GM19025 (cell line): Measurements from ENCODE around the gene ERAP2.
"Not testable (repeated sequence)": the region's sequence is repeated elsewhere in the genome, so short reads cannot be mapped to it uniquely, and the experiment has no call there.

Experiments
- ATAC-seq: cut with Tn5 transposase; IDR thresholded peaks from one replicate; pipeline ENCODE4 v1.9.1; 2021; ENCODE audit warnings: mild to moderate bottlenecking, low read depth, moderate library complexity; ENCODE audit not compliant: unreplicated experiment

Gene ERAP2

DNA sequence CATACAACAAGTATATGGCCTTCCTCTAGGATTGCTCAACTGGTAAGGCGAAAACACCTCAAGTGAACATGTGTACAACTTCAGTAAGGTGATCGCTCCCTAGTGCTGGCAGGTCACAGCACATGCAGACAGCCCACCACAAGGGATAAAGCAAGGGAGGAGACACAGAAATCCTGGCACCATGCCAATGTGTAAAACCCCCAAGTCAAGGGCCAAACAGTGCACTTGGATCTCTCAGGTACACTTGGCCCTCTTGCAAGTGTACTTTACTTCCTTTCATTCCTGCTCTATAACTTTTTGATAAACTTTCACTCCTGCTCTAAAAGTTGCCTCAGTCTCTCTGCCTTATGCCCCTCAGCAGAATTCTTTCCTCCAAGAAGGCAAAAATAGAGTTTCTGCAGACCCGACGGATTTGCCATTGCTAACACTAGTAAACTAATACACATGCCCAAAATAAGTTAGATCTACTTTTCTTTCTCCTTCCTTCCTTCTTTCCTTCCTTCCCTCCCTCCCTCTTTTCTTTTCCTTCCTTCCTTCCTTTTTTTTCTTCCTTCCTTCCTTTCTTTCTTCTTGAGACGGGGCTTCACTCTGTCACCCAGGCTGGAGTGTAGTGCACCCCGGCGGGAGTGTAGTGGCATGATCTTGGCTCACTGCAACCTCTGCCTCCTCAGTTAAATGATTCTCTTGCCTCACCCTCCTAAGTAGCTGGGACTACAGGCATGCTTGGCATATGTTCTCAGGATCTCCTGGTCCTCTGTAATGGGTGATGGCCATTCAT lies 52.8 kb downstream of the ERAP2 start:
- ATAC-seq, result no peak

DNA sequence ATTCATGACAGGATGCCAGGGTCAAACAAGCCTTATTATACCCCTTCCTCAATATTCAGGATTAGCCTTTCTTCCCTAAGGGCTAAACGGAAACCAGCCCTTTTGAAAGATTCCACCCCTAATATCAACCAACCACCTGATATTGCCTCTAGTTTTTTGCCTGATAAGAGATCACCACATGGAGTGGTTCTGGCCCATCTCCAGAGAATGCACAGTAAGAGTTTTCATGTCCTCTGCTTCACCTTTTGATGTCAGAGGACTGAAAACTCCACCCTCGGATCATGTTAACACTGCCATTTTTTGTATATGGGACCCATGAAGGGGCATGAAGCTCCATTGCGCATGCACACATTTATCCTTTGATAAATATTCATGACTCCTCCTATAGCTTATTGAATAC lies 53.8 kb downstream of the ERAP2 start:
- ATAC-seq, result no peak

DNA sequence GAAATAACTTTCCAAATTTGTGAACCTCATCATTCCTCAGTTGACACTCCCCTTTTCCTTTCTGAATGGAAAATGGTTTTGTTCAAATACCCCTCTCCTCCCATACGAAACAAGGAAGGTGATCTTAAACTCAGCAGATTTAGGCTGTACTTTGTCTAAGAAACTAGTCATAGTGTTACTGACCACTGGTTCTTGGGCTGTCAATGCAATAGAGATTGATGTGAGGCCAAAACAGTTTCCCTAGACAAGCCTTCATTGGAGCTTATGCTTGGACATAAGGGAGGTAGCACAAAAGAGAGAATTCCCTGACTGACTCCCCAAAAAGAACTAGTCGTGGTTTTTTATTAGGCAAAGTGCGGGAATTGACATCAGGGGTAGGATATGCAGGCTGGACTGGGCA lies 54.3 kb downstream of the ERAP2 start:
- ATAC-seq, result no peak

DNA sequence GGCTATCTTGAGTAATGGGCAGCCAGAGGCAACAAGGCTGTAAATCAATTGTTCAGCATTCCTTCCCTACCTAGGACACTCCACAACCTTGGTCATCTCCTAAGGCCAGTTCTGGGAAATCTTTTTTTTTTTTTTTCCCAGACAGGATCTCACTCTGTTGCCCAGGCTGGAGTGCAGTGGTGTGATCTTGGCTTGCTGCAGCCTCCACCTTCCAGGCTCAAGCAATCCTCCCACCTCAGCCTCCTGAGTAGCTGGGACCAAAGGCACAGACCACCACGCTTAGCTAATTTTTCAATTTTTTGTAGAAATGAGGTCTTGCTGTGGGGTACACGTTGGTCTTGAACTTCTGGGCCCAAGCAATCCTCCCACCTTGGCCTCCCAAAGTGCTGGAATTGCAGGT lies 54.7 kb downstream of the ERAP2 start:
- ATAC-seq, result not testable (repeated sequence)

DNA sequence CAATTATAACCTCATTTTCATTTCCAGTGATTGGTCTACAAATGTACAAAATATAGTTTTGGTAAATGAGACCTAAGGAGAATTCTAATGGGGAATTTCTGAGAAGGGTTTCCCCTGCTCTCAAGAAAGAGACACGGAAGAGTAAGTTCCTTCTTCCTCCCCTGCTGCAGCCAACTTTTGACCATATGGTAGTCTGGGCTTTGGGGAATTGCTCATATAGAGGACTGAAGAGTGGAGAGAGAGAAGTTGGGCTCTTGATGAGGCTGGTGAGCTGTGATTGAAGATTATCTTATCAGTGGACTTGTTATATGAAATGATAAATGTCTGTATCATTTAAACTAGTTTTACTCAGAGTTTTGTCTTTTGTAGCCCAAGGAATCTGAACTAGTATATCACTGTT lies 55.3 kb downstream of the ERAP2 start:
- ATAC-seq, result no peak

DNA sequence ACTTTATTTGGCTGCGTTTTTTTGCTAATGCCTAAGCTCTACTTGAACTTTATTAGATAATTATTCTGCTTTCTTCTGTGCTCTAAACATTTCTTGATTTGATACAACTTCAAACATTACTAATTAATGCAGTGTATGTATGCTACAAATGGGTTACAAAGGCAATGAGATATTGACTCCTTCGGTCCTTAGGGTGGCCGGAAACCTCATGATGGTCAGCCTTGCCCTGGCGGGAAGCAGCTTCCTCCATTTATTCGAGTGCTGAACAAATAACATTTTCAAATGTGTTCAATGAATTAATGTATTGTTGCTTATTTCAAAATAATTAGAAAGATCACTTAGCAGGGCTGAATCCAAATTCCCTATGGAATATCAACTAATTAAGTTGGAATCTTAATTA lies 55.7 kb downstream of the ERAP2 start:
- ATAC-seq, result no peak

DNA sequence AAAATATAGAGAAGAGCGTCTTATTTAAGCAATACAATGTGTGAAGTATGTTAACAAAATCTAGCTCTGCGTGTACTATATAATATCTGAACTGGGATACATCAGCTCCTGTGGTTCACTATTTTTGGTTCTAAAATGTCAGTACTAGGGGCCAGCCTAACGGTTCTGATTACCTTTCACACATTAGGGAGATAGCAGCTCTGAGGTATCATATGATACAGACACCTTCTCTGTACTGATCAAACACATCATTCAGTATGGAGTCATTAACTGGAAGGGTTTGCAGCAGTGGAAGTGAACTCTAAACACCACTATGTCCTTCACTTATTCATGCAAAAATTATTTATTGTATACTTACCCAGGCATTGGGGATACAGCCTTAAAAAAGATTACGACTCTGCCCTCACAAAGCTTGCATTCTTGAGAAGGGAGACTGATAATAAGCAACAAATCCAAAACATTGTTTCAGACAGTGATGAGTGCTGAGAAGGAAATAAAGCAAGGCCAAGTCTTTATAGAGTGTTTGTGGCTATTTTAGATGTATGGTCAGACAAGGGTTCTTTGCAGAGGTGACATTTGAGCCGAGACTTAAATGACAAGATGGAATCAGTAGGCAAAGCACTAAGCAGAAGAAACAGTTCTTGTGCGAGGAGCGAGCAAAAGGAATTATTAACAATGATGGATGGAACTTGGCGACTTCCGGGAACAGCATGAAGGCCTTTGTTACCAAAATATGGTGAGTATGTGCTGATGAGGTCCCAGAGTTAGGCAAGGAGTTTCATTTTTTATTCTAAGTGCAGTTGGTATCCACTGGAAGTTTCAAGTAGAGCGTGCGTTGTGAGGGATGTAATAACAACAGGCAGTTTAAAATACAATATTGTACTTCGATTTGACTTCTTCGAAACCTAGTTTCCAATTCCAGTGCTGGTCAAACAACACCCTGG lies 57.7 kb downstream of the ERAP2 start:
- ATAC-seq, result no peak

DNA sequence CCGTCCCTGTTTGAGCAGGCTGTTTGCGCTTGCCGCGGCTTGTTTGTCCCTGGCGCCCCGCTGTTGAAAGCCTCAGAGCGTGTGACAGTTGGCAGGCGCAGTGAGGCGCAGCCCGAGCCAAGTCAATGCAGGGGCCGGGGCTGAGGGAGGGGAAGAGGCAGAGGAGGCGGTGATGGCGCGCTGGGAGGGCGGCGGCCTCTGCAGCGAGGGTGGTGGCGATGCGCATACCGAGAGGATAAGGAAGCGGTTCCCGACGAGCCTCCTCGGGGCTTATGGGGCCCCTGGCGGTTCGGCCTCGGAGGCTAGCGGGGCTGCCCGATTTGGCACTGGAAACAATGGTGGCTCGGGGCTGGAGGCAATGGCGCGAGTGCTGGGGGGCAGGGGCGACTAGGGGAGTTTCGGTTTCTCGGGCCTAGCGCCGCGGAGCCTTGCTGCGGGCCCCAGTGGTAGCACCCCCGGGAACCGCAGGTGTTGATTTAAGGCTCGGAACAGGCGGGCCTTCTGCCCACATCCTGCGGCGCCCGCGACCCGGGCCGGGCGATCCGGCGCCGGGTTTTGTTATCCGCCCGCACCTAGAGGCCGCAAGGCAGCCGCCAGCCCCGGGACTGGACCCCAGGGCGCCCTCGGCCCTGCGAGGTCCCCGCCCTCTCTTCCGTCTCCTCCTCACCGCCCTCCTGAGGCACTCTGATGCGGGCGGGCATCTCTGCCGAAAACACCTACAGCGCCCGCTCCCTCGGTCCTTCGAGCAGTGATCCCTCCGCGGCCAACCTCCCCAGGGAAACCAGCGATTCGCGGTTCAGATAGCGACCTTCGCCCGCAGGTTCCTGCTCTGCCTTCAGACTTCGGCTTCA lies 58.6 kb downstream of the ERAP2 start:
- ATAC-seq, result peak; percentile 60

DNA sequence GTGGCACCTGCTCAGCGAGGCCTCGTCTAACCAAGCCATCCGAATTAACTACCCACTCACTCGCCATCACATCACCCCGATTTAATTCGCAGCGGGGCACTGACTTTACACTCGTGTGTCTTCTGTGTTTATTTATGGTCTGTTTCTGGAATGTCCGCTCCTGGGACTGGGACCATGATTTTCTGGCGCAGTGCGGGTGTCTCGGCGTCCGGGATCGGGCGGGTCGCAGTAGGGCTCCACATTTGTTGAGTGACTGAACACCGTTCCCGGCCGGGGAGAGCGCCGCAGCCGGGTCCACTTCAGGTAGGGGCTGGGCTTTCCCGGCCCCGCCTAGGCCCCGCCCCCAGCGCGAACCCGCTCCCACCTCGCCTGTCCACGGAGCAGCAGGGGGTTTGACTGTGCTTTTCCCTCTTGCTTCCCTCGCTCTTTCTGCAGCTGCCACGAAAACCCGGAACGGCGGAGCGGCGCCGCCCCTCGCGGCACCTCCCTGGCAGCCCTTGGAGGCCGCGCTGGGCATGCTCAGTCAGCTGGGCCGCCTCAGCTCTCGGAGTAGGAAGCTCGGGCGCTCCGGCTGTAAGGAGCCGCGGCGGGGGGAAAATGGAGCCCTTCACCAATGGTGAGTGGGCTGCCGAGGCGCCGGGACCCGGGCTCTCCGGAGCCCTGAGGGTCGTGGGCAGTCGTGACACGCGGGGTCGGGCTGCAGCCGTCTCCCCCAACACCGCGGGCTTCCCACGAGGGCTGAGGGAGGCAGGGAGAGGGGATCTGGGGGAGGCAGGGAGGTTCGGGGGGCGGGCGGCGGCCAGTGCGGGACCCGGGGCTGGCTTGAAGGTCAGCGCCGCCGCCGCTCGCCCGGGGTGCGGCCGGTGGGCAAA lies 59.5 kb downstream of the ERAP2 start, which contains the start of gene LNPEP:
Gene LNPEP, plus strand, starts transcription at position 522 of the 872 bp plus-strand sequence. Its CDS starts 76 bp downstream, at position 598.
- ATAC-seq, result peak; percentile 45

DNA sequence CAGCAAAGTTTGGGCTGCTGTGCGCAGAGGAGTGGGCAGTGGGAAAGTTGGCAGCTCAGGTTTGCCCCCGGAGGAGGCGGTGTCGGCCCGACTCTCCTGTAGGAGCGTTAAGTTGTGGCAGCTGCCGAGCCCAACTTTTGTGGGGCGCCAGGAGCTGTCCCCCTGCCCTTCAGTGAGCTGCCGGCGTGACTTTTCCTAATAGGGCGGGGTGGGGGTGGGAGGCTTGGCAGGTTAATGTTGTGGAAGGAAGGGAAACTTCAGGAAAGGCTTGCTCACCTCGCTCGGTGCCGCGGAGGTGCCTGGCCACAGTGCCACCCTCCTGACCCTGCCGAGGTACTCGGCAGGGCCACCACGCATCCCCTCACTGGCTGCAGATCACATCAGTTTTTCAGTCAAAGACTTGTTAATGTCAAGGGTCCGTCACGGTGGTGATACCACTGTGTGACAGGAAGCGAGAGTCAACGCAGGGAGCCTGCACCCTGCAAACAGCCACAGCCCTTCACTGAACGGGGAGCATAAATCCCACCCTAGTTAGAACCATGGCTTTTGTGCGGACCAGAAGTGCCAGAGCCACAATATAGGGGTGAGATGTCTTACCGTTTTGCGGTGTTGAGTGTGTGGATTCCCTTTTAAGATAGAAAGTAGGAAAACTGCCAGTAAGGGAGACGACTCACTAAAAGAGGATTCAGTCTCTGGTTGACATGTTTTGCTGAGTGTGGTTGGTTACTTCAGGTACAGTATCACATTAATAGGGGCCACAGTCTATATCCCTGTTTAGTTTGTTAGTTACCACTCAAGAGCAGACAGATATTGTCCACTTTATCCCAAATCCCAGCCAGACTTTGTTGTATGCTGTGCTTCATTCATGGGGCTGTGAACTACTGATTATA lies 60.4 kb downstream of the ERAP2 start:
- peak; percentile 12 for ATAC-seq

DNA sequence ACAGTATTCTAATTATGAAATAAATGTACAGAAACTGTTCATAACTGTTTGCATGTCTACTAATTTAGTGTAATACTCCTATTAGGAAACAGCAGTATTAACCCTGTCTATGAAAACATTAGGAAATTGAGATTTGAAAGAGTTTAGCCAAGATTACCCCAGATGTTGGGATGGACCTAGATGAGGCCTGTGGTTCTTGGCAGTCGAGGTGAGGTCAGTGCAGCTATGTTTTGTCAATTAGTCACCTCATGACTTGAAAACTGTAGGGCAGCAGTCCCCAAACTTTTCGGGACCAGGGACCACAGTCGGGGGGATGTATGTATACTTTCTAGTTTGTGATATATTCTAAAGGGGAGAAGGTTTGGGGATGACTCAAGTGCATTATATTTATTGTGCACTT lies 64.3 kb downstream of the ERAP2 start:
- no peak for ATAC-seq

DNA sequence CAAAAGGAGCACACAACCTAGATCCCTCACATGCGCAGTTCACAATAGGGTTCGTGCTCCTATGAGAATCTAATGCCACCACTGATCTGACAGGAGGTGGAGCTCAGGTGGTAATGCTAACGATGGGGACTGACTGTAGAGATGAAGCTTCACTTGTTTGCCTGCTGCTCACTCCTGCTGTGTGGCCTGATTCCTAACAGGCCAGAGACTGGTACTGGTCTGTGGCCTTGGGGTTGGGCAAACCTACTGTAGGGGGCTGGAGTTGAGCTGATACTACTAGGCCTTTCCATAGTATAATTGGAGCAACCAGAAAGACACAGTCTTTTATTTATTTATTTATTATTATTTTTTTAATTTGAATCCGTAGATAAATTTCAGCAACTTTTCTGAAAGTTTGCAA lies 64.8 kb downstream of the ERAP2 start:
- ATAC-seq, result no peak

DNA sequence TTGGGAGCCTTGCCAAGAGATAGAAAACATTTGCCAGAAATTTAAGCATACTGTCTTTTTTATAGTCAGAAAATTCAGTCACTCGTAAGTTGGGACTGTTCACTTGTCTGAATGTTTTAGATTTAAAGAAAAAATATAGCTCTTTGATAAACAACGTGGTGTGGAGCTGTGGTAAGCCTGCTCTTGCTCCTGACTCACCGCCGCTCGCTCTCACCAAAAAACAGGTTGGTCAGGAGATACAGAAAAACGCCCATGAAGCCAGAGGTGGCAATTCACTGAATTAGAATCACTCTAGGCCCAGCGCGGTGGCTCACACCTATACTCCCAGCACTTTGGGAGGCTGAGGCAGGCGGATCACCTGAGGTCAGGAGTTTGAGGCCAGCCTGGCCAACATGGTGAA lies 65.8 kb downstream of the ERAP2 start:
- ATAC-seq, result no peak

DNA sequence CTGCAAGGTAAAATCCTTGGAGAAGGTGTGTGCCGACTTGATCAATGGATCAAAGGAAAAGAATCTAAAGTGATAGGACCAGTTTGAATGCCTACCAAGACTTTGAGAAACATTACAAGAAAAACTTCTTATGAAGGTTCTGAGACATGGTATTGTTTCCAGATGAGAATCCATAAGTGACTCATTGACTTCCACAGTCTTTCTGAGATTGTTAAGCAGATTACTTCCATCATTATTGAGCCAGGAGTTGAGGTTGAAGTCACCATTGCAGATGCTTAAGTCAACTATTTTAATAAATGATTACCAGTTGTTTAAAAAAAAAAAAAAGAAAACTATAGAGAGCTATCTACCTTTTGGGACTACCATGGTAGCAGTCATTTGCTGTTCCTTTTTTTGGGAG lies 66.6 kb downstream of the ERAP2 start:
- ATAC-seq, result no peak

DNA sequence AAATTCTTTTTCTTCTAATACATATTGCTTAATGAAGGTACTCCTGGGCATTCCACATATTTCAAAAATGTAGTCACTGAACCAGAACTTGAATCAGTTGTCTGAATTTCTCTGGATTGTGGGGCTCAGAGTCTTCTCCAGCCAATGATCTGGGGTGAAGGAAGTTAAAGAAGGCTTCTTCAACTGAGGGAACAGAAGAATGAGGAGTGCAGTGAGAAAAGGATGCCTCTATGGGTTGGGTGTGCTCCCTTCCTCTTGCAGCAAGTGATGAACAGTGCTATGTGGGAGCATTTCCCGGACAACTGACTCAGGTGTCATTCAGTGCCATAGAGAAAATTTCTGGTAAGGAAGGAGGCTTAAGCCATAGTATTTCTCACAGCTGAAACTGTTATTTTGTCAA lies 67.5 kb downstream of the ERAP2 start:
- ATAC-seq, result no peak

DNA sequence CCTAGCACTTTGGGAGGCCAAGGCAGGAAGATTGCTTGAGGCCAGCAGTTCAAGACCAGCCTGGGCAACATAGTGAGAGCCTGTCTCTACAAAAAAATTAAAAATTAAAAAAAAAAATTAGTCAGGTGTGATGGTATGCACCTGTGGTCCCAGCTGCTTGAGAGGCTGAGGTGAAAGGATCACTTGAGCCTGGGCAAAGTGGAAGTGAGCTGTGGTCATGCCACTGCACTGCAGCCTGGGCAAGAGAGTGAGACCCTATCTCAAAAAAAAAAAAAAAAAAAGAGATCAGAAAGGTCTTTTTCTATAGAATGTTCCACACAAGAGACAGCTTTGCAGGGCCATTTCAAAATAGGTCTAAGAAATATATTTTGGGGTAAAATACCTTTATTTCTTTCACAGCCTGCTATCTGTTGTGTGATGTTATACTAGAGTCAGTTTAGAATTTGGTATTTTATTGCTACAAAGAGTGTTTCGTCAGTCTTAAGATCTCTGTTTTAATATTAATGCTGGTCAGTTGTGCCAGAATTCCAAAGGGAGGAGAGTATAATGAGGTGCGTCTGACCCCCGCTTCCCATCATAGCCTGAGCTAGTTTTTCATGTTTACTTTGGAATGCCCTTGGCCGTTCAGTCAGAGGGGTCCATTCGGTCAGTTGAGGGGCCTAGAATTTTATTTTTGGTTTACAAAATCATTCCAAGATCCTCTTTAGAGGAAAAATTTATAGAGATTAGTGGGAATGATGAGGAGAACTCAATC lies 69.0 kb downstream of the ERAP2 start:
- ATAC-seq, result no peak

DNA sequence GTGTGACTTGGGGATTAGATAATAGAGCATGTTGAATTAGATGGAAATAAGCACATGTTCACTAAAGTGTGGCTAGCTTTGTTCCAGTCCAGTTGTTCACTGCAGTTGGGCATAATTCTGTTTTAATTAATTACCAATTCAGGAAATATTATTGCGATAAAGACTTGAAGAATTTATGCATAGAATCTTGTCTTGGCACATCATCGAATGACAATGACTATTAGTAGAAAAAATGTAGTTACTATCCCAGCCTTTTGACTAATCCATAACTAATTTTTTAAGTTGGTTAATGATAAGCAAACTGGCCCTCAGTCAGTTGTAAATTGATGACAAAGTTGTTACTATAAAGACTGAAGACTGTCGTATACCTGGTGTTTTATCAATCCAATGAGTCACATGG lies 70.1 kb downstream of the ERAP2 start:
- ATAC-seq, result no peak

DNA sequence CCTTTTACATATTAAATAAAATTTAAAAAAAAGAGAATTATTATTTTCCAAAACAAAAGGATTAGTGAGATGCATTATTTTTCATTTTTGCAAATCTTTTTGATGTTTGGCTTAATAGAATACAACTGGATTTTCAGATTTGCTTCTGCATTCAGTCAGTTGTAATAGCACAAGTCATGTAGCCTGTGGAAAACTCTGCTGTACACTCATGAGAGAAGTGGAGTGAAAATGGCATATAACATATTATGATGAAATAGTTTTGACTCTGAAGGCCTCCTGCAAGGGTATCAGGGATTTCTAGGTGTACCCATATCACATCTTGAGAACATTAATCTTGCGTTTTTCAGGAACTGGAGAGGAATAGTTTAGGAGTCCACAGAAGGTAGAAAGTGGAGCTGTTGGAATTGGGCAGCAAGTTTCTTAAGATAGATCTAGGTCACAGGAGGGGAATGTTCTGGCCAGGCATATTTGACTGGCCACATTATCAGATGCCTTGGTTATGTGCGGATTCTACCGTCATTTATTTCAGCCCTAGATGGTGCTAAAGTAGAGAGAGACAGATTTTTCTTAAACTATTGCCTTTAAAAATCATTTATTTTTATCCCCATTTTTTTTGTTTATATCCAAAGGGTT lies 75.9 kb downstream of the ERAP2 start:
- no peak for ATAC-seq
